Lower leg skin (tissue), 4 donors: ENCODE measurements around the gene CCDC141. TPM values are rescaled to one million over a fixed set of nuclear protein-coding genes. Genes with fewer than 3 reads are reported as not detected.

Source experiments
- DNase-seq, 2 donors: peaks; one replicate each; pipeline ENCODE4 v3.0.0-alpha.2; 2019; ENCODE audit warnings: low spot score in 2 of 2
- H3K4me3 ChIP-seq: fragments of 200-600 bp; sonication (generic); 2 replicates; pipeline ENCODE4 v1.5.1; 2017; ENCODE audit warnings: mild to moderate bottlenecking, low read depth; ENCODE audit not compliant: poor library complexity, severe bottlenecking
- CTCF ChIP-seq, 3 donors: fragments of 450-650 bp; IDR thresholded peaks; one replicate each; pipeline ENCODE4 v1.5.1; 2016; ENCODE audit warnings: antibody characterized with exemption in 3 of 3, mild to moderate bottlenecking in 3 of 3, moderate library complexity in 2 of 3
- POLR2A ChIP-seq, 2 donors: fragments of 450-650 bp; IDR thresholded peaks; one replicate each; pipeline ENCODE4 v1.6.1; 2016 to 2017; ENCODE audit warnings: antibody characterized with exemption in 2 of 2, mild to moderate bottlenecking in 1 of 2, moderate library complexity in 1 of 2
- WGBS, 2 donors: methylation state at CpG; one replicate each; pipeline ENCODE4 v1.1.5; 2018; 5-methylcytosine and 5-hydroxymethylcytosine counted together
- intact Hi-C: fragments of 100-400 bp; cut with DNase I; formaldehyde crosslinking; loops from one replicate; pipeline ENCODE4 v1.15.0; 2023; ENCODE audit warnings: low total_unique reads
- total RNA-seq, 4 donors: library from RNA; depleted of rRNA; stranded (reverse); fragments of >200 nt; gene quantifications; one replicate each; pipeline ENCODE4 v1.1.0, GENCODE V29; 2016

Gene CCDC141
- total RNA-seq, 4 donors from 2014 or later = 0.15 to 0.71 (median 0.17) TPM; not detected in 1

GRCh38 chr2:178844701-178845100 lies 205.2 kb downstream of the CCDC141 start:
- no peak overlapping the region for H3K4me3 ChIP-seq
- no peak for DNase-seq
- WGBS, 2 donors = 72 to 74% methylated on average over 2 of the region's 2 CpGs
- TF ChIP-seq CTCF (IDR thresholded peaks at IDR 0.05) (no peak), POLR2A (IDR thresholded peaks at IDR 0.05) (no peak)
- intact Hi-C loops = no loop called here

GRCh38 chr2:178844269-178844668 lies 205.7 kb downstream of the CCDC141 start:
- intact Hi-C loops = no loop called here

GRCh38 chr2:178843697-178844096 lies 206.2 kb downstream of the CCDC141 start:
- no peak overlapping the region for H3K4me3 ChIP-seq
- TF ChIP-seq POLR2A (IDR thresholded peaks at IDR 0.05) (no peak), CTCF (IDR thresholded peaks at IDR 0.05) (no peak)
- intact Hi-C loops = no loop called here
- WGBS, 2 donors = 83 to 87% methylated on average over 1 of the region's 1 CpG
- DNase-seq = no peak

More at GRCh38 chr2:178844269-178844668, 205.7 kb downstream of the CCDC141 start:
- H3K4me3 ChIP-seq = no peak overlapping the region
- DNase-seq = no peak
- no peak for TF ChIP-seq CTCF (IDR thresholded peaks at IDR 0.05)
- no peak for TF ChIP-seq POLR2A (IDR thresholded peaks at IDR 0.05)
- 89 to 90% methylated on average over 4 of the region's 4 CpGs for WGBS, 2 donors

GRCh38 chr2:178836807-178837206 lies 213.1 kb downstream of the CCDC141 start:
- intact Hi-C loops = no loop called here
- no peak overlapping the region for H3K4me3 ChIP-seq
- 44 to 55% methylated on average over 4 of the region's 4 CpGs for WGBS, 2 donors

GRCh38 chr2:178834086-178834485 lies 215.9 kb downstream of the CCDC141 start:
- no peak for DNase-seq
- TF ChIP-seq CTCF (IDR thresholded peaks at IDR 0.05) (no peak), POLR2A (IDR thresholded peaks at IDR 0.05) (no peak)
- no peak overlapping the region for H3K4me3 ChIP-seq
- WGBS, 2 donors = 81% methylated on average over 9 of the region's 9 CpGs
- intact Hi-C loops = no loop called here

More at GRCh38 chr2:178836807-178837206, 213.1 kb downstream of the CCDC141 start:
- TF ChIP-seq CTCF (IDR thresholded peaks at IDR 0.05) = no peak
- DNase-seq = no peak

GRCh38 chr2:178833382-178833781 lies 216.6 kb downstream of the CCDC141 start:
- intact Hi-C loops = no loop called here
- TF ChIP-seq POLR2A (IDR thresholded peaks at IDR 0.05) (no peak), CTCF (IDR thresholded peaks at IDR 0.05) (no peak)
- H3K4me3 ChIP-seq = no peak overlapping the region
- 82 to 86% methylated on average over 5 of the region's 5 CpGs for WGBS, 2 donors
- DNase-seq = no peak
